Activated B cell treated with CpG ODN at 0.5 μM for 24 hours (primary cell): Measurements from ENCODE around the gene CUTA. TPM values are rescaled to one million over a fixed set of nuclear protein-coding genes. Genes with fewer than 3 reads are reported as not detected.

ENCODE experiments used
- ATAC-seq: fragments of 200-7000 bp; cut with Tn5 transposase; one replicate; pipeline ENCODE4 v1.10.0; 2021; ENCODE audit warnings: low read depth, mild to moderate bottlenecking, moderate library complexity
- CTCF ChIA-PET: fragments of 350-600 bp; sonication (Branson Sonifier 250); formaldehyde crosslinking; loops from one replicate; lab custom pipeline; 2021; ENCODE audit warnings: antibody characterized with exemption; lab: Charles Lee
- POLR2A ChIA-PET: fragments of 350-600 bp; sonication (Branson Sonifier 250); formaldehyde crosslinking; loops from one replicate; lab custom pipeline; 2021; ENCODE audit warnings: antibody characterized with exemption; lab: Charles Lee
- DNase-seq: peaks from one replicate; pipeline ENCODE4 v3.0.0; 2022
- H3K27ac Mint-ChIP-seq: one replicate; pipeline ENCODE4 v1.8.0; 2020; ENCODE audit warnings: mixed read lengths
- H3K27me3 Mint-ChIP-seq: one replicate; pipeline ENCODE4 v1.8.0; 2021; ENCODE audit warnings: mixed read lengths
- H3K36me3 Mint-ChIP-seq: one replicate; pipeline ENCODE4 v1.8.0; 2021; ENCODE audit warnings: low read depth, mixed read lengths
- H3K4me1 Mint-ChIP-seq: one replicate; pipeline ENCODE4 v1.8.0; 2021; ENCODE audit warnings: mixed read lengths
- H3K4me3 Mint-ChIP-seq: one replicate; pipeline ENCODE4 v1.8.0; 2020; ENCODE audit warnings: mild to moderate bottlenecking, mixed read lengths
- H3K9me3 Mint-ChIP-seq: one replicate; pipeline ENCODE4 v1.8.0; 2020; ENCODE audit warnings: mixed read lengths
- CTCF ChIP-seq: fragments of 200-600 bp; IDR thresholded peaks from one replicate; pipeline ENCODE4 v1.8.0; 2022; ENCODE audit warnings: antibody characterized with exemption, mild to moderate bottlenecking
- intact Hi-C: fragments of 100-400 bp; cut with micrococcal nuclease; formaldehyde crosslinking; loops from one replicate; pipeline ENCODE4 v1.15.1; 2024
- total RNA-seq: library from RNA; stranded (reverse); gene quantifications from 2 replicates; pipeline ENCODE4 v1.2.3, GENCODE V29; 2022

Gene CUTA
- total RNA-seq, 1 donor from 2014 or later = 111 TPM

GRCh38 chr6:33456156-33456555 lies 38.2 kb upstream of the CUTA start:
- Mint-ChIP-seq H3K4me1 (peaks cover 26% of the 10 kb centered on the region), H3K36me3 (peaks cover 33% of the 10 kb centered on the region), H3K9me3 (no peaks in the 10 kb centered on the region), H3K27ac (no peak overlapping the region), H3K4me3 (no peak overlapping the region), H3K27me3 (no peaks in the 10 kb centered on the region)
- ATAC-seq (no peak), DNase-seq (no peak)
- intact Hi-C loops = no loop called here
- POLR2A ChIA-PET = no interaction called here
- CTCF ChIA-PET = no interaction called here
- no peak for TF ChIP-seq CTCF

- ATAC-seq = no peak
- H3K27me3 Mint-ChIP-seq = no peaks in the 10 kb centered on the region
- POLR2A ChIA-PET = interaction anchor here (0.9 to 2.2 kb wide), 14 partner anchors 23 to 256 kb away, joined by 3 to 27 read pairs (median 5); partner anchors contain the start of genes B3GALT4, BAK1, PFDN6 and PHF1
- H3K4me3 Mint-ChIP-seq = peak overlapping the region; percentile 97
- no peaks in the 10 kb centered on the region for H3K9me3 Mint-ChIP-seq
- peaks cover 33% of the 10 kb centered on the region for H3K36me3 Mint-ChIP-seq
- no peak for TF ChIP-seq CTCF
- DNase-seq = no peak
- H3K4me1 Mint-ChIP-seq = peaks cover 26% of the 10 kb centered on the region
- intact Hi-C loops = no loop called here
- peak overlapping the region; percentile 88 for H3K27ac Mint-ChIP-seq
- CTCF ChIA-PET = interaction anchor here (0.6 to 1.1 kb wide), 2 partner anchors 24 to 116 kb away, joined by 4 to 5 read pairs; no protein-coding TSS in a partner anchor
Measured at GRCh38 chr6:33455051-33455450, 37.1 kb upstream of the CUTA start.

GRCh38 chr6:33454009-33454946 lies 36.4 kb upstream of the CUTA start, which contains the start of gene ZBTB9:
Gene ZBTB9 (plus strand): TSS chr6:33454576. CDS start chr6:33455101, 525 bp downstream.
- Mint-ChIP-seq H3K4me3 (peak within 1 kb of the TSS; percentile 97), H3K9me3 (no peaks in the 10 kb centered on the region), H3K4me1 (peaks cover 26% of the 10 kb centered on the region), H3K27ac (peak within 1 kb of the TSS; percentile 88), H3K27me3 (no peaks in the 10 kb centered on the region), H3K36me3 (peaks cover 34% of the 10 kb centered on the region)
- TF ChIP-seq CTCF = no peak
- POLR2A ChIA-PET = interaction anchor here (0.6 to 2.2 kb wide), 23 partner anchors 10 to 257 kb away, joined by 3 to 27 read pairs (median 4); partner anchors contain the start of genes B3GALT4, BAK1, PFDN6 and PHF1
- ATAC-seq = peak; percentile 100
- intact Hi-C loops = loop anchor here (1.0 kb wide), 6 partner anchors 22 to 140 kb away; partner anchors contain the start of genes KIFC1 and TAPBP
- DNase-seq = peak; percentile 87
- CTCF ChIA-PET = interaction anchor here (0.6 to 1.1 kb wide), 3 partner anchors 23 to 1224 kb away, joined by 3 to 5 read pairs (median 4); no protein-coding TSS in a partner anchor

GRCh38 chr6:33453393-33454008 lies 35.6 kb upstream of the CUTA start:
- intact Hi-C loops = loop anchor here (1.0 kb wide), 6 partner anchors 21 to 139 kb away; partner anchors contain the start of genes KIFC1 and TAPBP
- H3K4me3 Mint-ChIP-seq = peak overlapping the region; percentile 97
- POLR2A ChIA-PET = interaction anchor here (0.7 to 2.2 kb wide), 18 partner anchors 9 to 258 kb away, joined by 3 to 27 read pairs (median 5); partner anchors contain the start of genes B3GALT4, PFDN6, PHF1 and RING1
- peaks cover 41% of the 10 kb centered on the region for H3K36me3 Mint-ChIP-seq
- peak overlapping the region; percentile 88 for H3K27ac Mint-ChIP-seq
- no peak for TF ChIP-seq CTCF
- H3K9me3 Mint-ChIP-seq = no peaks in the 10 kb centered on the region
- DNase-seq = no peak
- CTCF ChIA-PET = no interaction called here
- no peaks in the 10 kb centered on the region for H3K27me3 Mint-ChIP-seq
- ATAC-seq = no peak
- peaks cover 26% of the 10 kb centered on the region for H3K4me1 Mint-ChIP-seq
